ENCODE data around the gene ZNF629. TPM values are rescaled to one million over a fixed set of nuclear protein-coding genes. Genes with fewer than 3 reads are reported as not detected.

Gene ZNF629
- polyA plus RNA-seq, 1 of the 3 experiments (the other 2 are of a cell fraction): 4.7 TPM

DNA sequence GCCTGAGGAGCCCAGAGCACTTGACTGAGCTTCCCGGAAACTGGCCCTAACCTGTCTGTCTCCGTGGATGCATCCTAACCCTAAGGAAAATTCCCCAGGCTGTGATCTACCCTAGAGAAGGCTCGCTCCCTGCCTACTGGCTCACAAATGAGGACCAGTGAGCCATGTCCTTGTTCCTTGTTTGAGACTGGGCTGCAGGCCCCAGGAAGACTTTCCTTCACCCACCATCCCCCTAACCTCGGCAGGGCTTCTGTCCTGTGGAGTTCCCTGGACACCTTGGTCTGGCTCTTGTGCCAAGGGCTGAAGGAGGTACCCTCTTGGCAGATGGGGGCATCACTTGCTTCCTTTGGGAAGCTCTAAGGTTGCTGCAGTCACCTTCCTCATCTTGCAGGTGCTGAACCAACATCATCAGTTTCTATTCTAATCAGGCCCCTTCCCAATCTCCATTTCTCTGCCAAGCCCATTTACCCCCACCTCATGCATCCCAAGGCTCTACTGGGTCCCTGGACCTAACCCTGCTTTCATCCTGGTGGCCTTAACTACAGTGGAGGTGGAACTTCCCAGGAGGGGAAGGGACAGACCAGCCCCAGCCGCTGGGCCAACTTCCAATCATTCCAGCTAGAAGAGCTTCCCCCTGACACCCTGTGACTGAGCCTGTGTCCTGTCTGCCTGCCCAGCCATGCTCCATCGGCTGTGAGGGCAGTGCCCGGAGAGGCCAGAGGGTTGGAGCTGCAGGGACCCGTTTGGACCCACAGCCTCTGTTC lies 12.5 kb downstream of the ZNF629 start (continued):
- TF ChIP-seq, protein P1, sequence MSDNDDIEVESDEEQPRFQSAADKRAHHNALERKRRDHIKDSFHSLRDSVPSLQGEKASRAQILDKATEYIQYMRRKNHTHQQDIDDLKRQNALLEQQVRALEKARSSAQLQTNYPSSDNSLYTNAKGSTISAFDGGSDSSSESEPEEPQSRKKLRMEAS (IDR thresholded peaks at IDR 0.05; ENCODE audit: low read depth): no peak

DNA sequence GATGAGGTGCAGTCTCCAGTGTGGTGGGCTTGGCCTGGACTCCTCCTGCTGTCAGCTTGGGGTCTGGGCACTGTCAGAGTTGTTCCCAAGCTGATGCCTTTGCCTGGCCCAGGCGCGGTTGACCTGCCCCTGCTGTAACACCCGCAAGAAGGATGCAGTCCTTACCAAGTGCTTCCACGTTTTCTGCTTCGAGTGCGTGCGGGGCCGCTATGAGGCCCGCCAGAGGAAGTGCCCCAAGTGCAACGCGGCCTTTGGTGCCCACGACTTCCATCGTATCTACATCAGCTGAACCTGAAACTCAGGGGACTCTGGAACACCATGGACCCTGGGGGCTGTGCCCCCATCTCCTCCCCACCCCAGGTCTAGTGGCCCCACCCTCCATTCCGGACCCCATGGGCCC lies 13.2 kb downstream of the ZNF629 start:
- Histone ChIP-seq H3K4me3 (ENCODE audit: low read depth in 2 of 2, low read length in 1 of 2) (no peak overlapping the region), H3K9ac (no peak overlapping the region), H3K36me3 (replicated peaks in 1 of 2; ENCODE audit: control insufficient read depth in 1 of 2, insufficient read depth in 2 of 2, low read length in 1 of 2) (peaks cover 19 to 39% of the 10 kb centered on the region in 2 experiments), H3K27ac (ENCODE audit: low read depth in 2 of 2, low read length in 1 of 2) (no peak overlapping the region), H2AFZ (ENCODE audit: low read depth) (no peak overlapping the region), H3F3A (replicated peaks; ENCODE audit: insufficient read depth) (peaks cover 29% of the 10 kb centered on the region), H3K4me2 (no peak overlapping the region), H3K27me3 (ENCODE audit: insufficient read depth) (no peaks in the 10 kb centered on the region), H4K20me1 (ENCODE audit: insufficient read depth) (no peaks in the 10 kb centered on the region), H3K4me1 (ENCODE audit: control insufficient read depth in 1 of 2, insufficient read depth in 2 of 2, low read depth in 1 of 2, low read length in 1 of 2) (peaks cover 12 to 29% of the 10 kb centered on the region in 2 experiments; a peak in 3 of 4 replicates), H3K9me2 (no peaks in the 10 kb centered on the region), H3K79me2 (ENCODE audit: insufficient read depth) (0 out of 2 replicates have a peak, but pooled peaks cover 11% of the 10 kb centered on the region), H3K9me3 (no peaks in the 10 kb centered on the region)
- ChIA-PET CTCF (interaction anchor here (1.0 to 1.4 kb wide), 3 partner anchors 24 to 129 kb away, joined by 3 read pairs; no protein-coding TSS in a partner anchor), POLR2A (interaction anchor here (0.6 to 1.8 kb wide), 2 partner anchors 41 to 102 kb away, joined by 6 to 8 read pairs; no protein-coding TSS in a partner anchor)
- DNase-seq: no peak
- no peak for TF ChIP-seq CHD2 (IDR thresholded peaks at IDR 0.05; ENCODE audit: low read length, partially characterized antibody)
- TF ChIP-seq ELF1 (IDR thresholded peaks at IDR 0.05): no peak
- TF ChIP-seq, protein P2, sequence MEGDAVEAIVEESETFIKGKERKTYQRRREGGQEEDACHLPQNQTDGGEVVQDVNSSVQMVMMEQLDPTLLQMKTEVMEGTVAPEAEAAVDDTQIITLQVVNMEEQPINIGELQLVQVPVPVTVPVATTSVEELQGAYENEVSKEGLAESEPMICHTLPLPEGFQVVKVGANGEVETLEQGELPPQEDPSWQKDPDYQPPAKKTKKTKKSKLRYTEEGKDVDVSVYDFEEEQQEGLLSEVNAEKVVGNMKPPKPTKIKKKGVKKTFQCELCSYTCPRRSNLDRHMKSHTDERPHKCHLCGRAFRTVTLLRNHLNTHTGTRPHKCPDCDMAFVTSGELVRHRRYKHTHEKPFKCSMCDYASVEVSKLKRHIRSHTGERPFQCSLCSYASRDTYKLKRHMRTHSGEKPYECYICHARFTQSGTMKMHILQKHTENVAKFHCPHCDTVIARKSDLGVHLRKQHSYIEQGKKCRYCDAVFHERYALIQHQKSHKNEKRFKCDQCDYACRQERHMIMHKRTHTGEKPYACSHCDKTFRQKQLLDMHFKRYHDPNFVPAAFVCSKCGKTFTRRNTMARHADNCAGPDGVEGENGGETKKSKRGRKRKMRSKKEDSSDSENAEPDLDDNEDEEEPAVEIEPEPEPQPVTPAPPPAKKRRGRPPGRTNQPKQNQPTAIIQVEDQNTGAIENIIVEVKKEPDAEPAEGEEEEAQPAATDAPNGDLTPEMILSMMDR (IDR thresholded peaks at IDR 0.05): no peak
- TF ChIP-seq MEF2A (IDR thresholded peaks at IDR 0.05; ENCODE audit: borderline replicate concordance, low read depth): no peak
- no peak for TF ChIP-seq SIN3A (IDR thresholded peaks at IDR 0.05; ENCODE audit: borderline replicate concordance, low read depth, low read length)
- no peak for TF ChIP-seq RXRA (IDR thresholded peaks at IDR 0.05; ENCODE audit: borderline replicate concordance, low read depth)
- 91% methylated on average over 13 of the region's 14 CpGs for WGBS (ENCODE audit: low lambda C conversion rate)

DNA sequence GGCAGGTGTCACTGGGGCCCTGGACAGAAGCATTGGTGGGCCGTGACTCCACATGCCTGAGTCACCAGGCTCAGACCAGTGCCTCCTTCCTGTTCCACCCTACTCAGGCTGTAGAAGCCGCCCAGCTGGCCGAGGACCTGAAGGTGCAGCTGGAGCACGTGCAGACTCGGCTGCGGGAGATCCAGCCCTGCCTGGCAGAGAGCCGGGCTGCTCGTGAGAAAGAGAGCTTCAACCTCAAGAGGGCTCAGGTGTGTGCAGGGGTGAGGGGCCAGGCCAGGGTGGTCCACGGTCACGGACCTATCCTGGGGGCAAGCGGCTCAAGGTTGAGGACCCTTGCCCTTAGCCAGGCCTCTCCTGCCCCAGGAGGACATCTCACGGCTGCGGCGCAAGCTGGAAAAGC lies 15.3 kb downstream of the ZNF629 start:
- H3K9me2 ChIP-seq: no peaks in the 10 kb centered on the region
- no peak overlapping the region for H2AFZ ChIP-seq (ENCODE audit: low read depth)
- H4K20me1 ChIP-seq (ENCODE audit: insufficient read depth): no peaks in the 10 kb centered on the region
- CTCF ChIA-PET: no interaction called here
- H3K4me1 ChIP-seq (ENCODE audit: control insufficient read depth in 1 of 2, insufficient read depth in 2 of 2, low read depth in 1 of 2, low read length in 1 of 2): peaks cover 10 to 17% of the 10 kb centered on the region in 2 experiments; a peak in 3 of 4 replicates
- peaks cover 30 to 59% of the 10 kb centered on the region in 2 experiments for H3K36me3 ChIP-seq (replicated peaks in 1 of 2; ENCODE audit: control insufficient read depth in 1 of 2, insufficient read depth in 2 of 2, low read length in 1 of 2)
- POLR2A ChIA-PET: interaction anchor here (1.4 kb wide), 1 partner anchor 33 kb away, joined by 3 read pairs; no protein-coding TSS in a partner anchor
- H3K4me2 ChIP-seq: no peak overlapping the region
- H3K27me3 ChIP-seq (ENCODE audit: insufficient read depth): no peaks in the 10 kb centered on the region
- TF ChIP-seq RAD21 (IDR thresholded peaks at IDR 0.05; ENCODE audit: low read length) (no peak), EZH2phosphoT487 (IDR thresholded peaks at IDR 0.05; ENCODE audit: borderline replicate concordance, low read depth) (no peak), FOXM1 (IDR thresholded peaks at IDR 0.05; ENCODE audit: low read depth) (no peak), GATA2 (CRISPR knock-in tag; IDR thresholded peaks at IDR 0.05) (no peak)
- TF ChIP-seq, protein P3, sequence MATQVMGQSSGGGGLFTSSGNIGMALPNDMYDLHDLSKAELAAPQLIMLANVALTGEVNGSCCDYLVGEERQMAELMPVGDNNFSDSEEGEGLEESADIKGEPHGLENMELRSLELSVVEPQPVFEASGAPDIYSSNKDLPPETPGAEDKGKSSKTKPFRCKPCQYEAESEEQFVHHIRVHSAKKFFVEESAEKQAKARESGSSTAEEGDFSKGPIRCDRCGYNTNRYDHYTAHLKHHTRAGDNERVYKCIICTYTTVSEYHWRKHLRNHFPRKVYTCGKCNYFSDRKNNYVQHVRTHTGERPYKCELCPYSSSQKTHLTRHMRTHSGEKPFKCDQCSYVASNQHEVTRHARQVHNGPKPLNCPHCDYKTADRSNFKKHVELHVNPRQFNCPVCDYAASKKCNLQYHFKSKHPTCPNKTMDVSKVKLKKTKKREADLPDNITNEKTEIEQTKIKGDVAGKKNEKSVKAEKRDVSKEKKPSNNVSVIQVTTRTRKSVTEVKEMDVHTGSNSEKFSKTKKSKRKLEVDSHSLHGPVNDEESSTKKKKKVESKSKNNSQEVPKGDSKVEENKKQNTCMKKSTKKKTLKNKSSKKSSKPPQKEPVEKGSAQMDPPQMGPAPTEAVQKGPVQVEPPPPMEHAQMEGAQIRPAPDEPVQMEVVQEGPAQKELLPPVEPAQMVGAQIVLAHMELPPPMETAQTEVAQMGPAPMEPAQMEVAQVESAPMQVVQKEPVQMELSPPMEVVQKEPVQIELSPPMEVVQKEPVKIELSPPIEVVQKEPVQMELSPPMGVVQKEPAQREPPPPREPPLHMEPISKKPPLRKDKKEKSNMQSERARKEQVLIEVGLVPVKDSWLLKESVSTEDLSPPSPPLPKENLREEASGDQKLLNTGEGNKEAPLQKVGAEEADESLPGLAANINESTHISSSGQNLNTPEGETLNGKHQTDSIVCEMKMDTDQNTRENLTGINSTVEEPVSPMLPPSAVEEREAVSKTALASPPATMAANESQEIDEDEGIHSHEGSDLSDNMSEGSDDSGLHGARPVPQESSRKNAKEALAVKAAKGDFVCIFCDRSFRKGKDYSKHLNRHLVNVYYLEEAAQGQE (IDR thresholded peaks at IDR 0.05; ENCODE audit: low read depth, low read length): no peak
- TF ChIP-seq, protein P4, sequence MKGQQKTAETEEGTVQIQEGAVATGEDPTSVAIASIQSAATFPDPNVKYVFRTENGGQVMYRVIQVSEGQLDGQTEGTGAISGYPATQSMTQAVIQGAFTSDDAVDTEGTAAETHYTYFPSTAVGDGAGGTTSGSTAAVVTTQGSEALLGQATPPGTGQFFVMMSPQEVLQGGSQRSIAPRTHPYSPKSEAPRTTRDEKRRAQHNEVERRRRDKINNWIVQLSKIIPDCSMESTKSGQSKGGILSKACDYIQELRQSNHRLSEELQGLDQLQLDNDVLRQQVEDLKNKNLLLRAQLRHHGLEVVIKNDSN (IDR thresholded peaks at IDR 0.05; ENCODE audit: borderline replicate concordance, low read depth): no peak
- 0 out of 2 replicates have a peak, but pooled peaks cover 7% of the 10 kb centered on the region for H3K79me2 ChIP-seq (ENCODE audit: insufficient read depth)
- no peak overlapping the region for H3K27ac ChIP-seq (ENCODE audit: low read depth in 2 of 2, low read length in 1 of 2)
- no peak for DNase-seq
- no peak overlapping the region for H3K4me3 ChIP-seq (ENCODE audit: low read depth in 2 of 2, low read length in 1 of 2)
- H3K9ac ChIP-seq: no peak overlapping the region
- WGBS (ENCODE audit: low lambda C conversion rate): 91% methylated on average over 9 of the region's 14 CpGs
- peaks cover 12% of the 10 kb centered on the region for H3F3A ChIP-seq (replicated peaks; ENCODE audit: insufficient read depth)
- H3K9me3 ChIP-seq: no peaks in the 10 kb centered on the region

Data from SK-N-SH (cell line).